ENCODE measurements around the gene ASCC3. TPM values are rescaled to one million over a fixed set of nuclear protein-coding genes. Genes with fewer than 3 reads are reported as not detected.
A peak's percentile ranks its signal among the peaks of the same experiment; 100 is the strongest.

Gene ASCC3
- total and polyA plus RNA-seq, 2 of the 4 experiments (the other 2 are of a cell fraction) = 25.8 to 104 TPM

DNA sequence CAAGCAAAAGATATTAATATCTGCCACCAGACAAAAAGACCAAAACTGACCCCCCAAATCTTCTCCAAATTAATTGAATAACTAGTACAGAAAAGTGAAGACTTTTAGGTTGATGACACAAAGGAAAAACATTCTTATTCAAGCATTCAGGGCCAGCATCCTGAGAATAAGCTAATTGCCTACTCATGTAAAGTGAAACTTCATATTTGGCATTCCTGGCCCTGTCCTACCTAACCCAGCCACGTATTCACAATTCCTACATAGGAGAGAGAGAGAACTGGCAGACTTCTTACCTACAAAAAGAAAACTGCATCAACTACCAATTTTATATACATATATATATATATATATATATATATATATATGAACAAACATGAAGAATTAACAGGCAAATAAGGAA, 4.9 kb upstream of the ASCC3 start:
- no peaks in the 10 kb centered on the region for H4K20me1 ChIP-seq (ENCODE audit: insufficient read depth, low read length)
- H3K18ac ChIP-seq (ENCODE audit: low read depth, low read length) = no peak overlapping the region
- H3K56ac ChIP-seq (ENCODE audit: extremely low read depth, insufficient read depth, low read length) = no peak overlapping the region
- no peak overlapping the region for H2AFZ ChIP-seq (replicated peaks; ENCODE audit: low read length, poor library complexity)
- no peaks in the 10 kb centered on the region for H3K36me3 ChIP-seq (ENCODE audit: control insufficient read depth, insufficient read depth, low read length)
- H3K9me1 ChIP-seq (ENCODE audit: insufficient read depth, low read length) = no peaks in the 10 kb centered on the region
- in situ Hi-C loops (cut with MboI; ENCODE audit: low sequenced_read_pairs) = no loop called here
- dilution Hi-C loops (cut with HindIII; ENCODE audit: low sequenced_read_pairs, unreplicated experiment) = no loop called here
- DNase-seq (peak; percentile 53), ATAC-seq (ENCODE audit: low read depth) (no peak)
- no peak overlapping the region for H3K4me3 ChIP-seq (ENCODE audit: insufficient read depth, low read depth, low read length)
- H2AK5ac ChIP-seq (ENCODE audit: low read depth, low read length) = no peak overlapping the region
- H3K27me3 ChIP-seq (ENCODE audit: control insufficient read depth, insufficient read depth, low read length) = no peaks in the 10 kb centered on the region
- H3K27ac ChIP-seq (ENCODE audit: insufficient read depth, low read length) = no peak overlapping the region
- ChIA-PET POLR2A (ENCODE audit: unreplicated experiment) (interaction anchor here (0.7 kb wide), 1 partner anchor 1340 kb away, joined by 4 read pairs; no protein-coding TSS in a partner anchor), CTCF (no interaction called here)
- no peak overlapping the region for H4K91ac ChIP-seq (ENCODE audit: insufficient read depth, low read depth, low read length)
- H3K4me2 ChIP-seq (ENCODE audit: low read depth, low read length) = peak overlapping the region; percentile 29; the same call in 1 of the 2 replicates
- no peak overlapping the region for H2BK5ac ChIP-seq (ENCODE audit: low read depth, low read length, poor library complexity, severe bottlenecking)
- no peak overlapping the region for H4K5ac ChIP-seq (ENCODE audit: low read depth, low read length)
- no peak overlapping the region for H3K4ac ChIP-seq (ENCODE audit: low read depth, low read length)
- no TSS peak for BruUV-seq (replicated peaks)
- H2AK9ac ChIP-seq (replicated peaks; ENCODE audit: low read depth, low read length, poor library complexity) = no peak overlapping the region
- peaks cover 2% of the 10 kb centered on the region; the same call in 1 of the 2 replicates for H3K4me1 ChIP-seq (ENCODE audit: control insufficient read depth, insufficient read depth, low read length)
- H4K8ac ChIP-seq (ENCODE audit: low read depth in 2 of 2, low read length in 2 of 2) = no peak overlapping the region
- intact Hi-C loops (cut with micrococcal nuclease) = loop anchor here (10.0 kb wide), 1 partner anchor 499 kb away; no protein-coding TSS in a partner anchor
- H3K23ac ChIP-seq (ENCODE audit: low read depth, low read length) = no peak overlapping the region
- H2BK15ac ChIP-seq (ENCODE audit: low read depth, low read length) = no peak overlapping the region
- H3K14ac ChIP-seq (replicated peaks; ENCODE audit: low read depth, low read length) = no peak overlapping the region
- H3K9me3 ChIP-seq (ENCODE audit: control insufficient read depth, insufficient read depth, low read length) = no peaks in the 10 kb centered on the region
- H3K79me1 ChIP-seq (ENCODE audit: low read depth in 1 of 2, low read length in 2 of 2) = peaks cover 0 to 13% of the 10 kb centered on the region in 2 experiments; a peak in 2 of 4 replicates
- no CpG with 5 or more reads among the region's 1 CpG for WGBS, 2 experiments (ENCODE audit: extremely low coverage in 2 of 2, insufficient read length in 1 of 2)
- H2BK20ac ChIP-seq (ENCODE audit: low read depth, low read length) = no peak overlapping the region
- TF ChIP-seq CEBPB (IDR thresholded peaks at IDR 0.05; ENCODE audit: low read depth, low read length) (no peak), MXI1 (IDR thresholded peaks at IDR 0.05; ENCODE audit: borderline replicate concordance, low read depth, low read length) (no peak), FOS (IDR thresholded peaks at IDR 0.05; ENCODE audit: low read depth, low read length) (no peak), RFX5 (IDR thresholded peaks at IDR 0.05; ENCODE audit: low read depth, low read length) (no peak), BHLHE40 (IDR thresholded peaks at IDR 0.05; ENCODE audit: low read depth, low read length) (no peak), MAFK (IDR thresholded peaks at IDR 0.05; ENCODE audit: low read depth, low read length) (no peak), NFE2L2 (IDR thresholded peaks at IDR 0.05; ENCODE audit: low read depth, low read length) (no peak), POLR2A (IDR thresholded peaks at IDR 0.05; ENCODE audit: low read depth, low read length) (no peak), MAZ (IDR thresholded peaks at IDR 0.05; ENCODE audit: borderline replicate concordance, low read depth, low read length) (no peak), CHD1 (IDR thresholded peaks at IDR 0.05; ENCODE audit: low read depth, low read length) (no peak), RCOR1 (IDR thresholded peaks at IDR 0.05; ENCODE audit: insufficient replicate concordance, low read length) (no peak), SMC3 (IDR thresholded peaks at IDR 0.05; ENCODE audit: low read depth, low read length) (no peak), RAD21 (IDR thresholded peaks at IDR 0.05; ENCODE audit: low read length) (no peak)
- TF ChIP-seq, protein P1, sequence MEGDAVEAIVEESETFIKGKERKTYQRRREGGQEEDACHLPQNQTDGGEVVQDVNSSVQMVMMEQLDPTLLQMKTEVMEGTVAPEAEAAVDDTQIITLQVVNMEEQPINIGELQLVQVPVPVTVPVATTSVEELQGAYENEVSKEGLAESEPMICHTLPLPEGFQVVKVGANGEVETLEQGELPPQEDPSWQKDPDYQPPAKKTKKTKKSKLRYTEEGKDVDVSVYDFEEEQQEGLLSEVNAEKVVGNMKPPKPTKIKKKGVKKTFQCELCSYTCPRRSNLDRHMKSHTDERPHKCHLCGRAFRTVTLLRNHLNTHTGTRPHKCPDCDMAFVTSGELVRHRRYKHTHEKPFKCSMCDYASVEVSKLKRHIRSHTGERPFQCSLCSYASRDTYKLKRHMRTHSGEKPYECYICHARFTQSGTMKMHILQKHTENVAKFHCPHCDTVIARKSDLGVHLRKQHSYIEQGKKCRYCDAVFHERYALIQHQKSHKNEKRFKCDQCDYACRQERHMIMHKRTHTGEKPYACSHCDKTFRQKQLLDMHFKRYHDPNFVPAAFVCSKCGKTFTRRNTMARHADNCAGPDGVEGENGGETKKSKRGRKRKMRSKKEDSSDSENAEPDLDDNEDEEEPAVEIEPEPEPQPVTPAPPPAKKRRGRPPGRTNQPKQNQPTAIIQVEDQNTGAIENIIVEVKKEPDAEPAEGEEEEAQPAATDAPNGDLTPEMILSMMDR (conservative IDR thresholded peaks at IDR 0.05; ENCODE audit: low read depth, low read length) = no peak
- TF ChIP-seq, protein P2, sequence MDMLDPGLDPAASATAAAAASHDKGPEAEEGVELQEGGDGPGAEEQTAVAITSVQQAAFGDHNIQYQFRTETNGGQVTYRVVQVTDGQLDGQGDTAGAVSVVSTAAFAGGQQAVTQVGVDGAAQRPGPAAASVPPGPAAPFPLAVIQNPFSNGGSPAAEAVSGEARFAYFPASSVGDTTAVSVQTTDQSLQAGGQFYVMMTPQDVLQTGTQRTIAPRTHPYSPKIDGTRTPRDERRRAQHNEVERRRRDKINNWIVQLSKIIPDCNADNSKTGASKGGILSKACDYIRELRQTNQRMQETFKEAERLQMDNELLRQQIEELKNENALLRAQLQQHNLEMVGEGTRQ (IDR thresholded peaks at IDR 0.05; ENCODE audit: low read depth, low read length) = no peak
- TF ChIP-seq, protein P3, sequence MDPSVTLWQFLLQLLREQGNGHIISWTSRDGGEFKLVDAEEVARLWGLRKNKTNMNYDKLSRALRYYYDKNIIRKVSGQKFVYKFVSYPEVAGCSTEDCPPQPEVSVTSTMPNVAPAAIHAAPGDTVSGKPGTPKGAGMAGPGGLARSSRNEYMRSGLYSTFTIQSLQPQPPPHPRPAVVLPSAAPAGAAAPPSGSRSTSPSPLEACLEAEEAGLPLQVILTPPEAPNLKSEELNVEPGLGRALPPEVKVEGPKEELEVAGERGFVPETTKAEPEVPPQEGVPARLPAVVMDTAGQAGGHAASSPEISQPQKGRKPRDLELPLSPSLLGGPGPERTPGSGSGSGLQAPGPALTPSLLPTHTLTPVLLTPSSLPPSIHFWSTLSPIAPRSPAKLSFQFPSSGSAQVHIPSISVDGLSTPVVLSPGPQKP (IDR thresholded peaks at IDR 0.05; ENCODE audit: borderline replicate concordance, low read depth, low read length) = no peak
- H3K9ac ChIP-seq (ENCODE audit: low read depth, low read length) = no peak overlapping the region
- no peak overlapping the region for H2BK120ac ChIP-seq (ENCODE audit: low read depth, low read length)
